ENCODE data around the gene SYNM. TPM values are rescaled to one million over a fixed set of nuclear protein-coding genes. Genes with fewer than 3 reads are reported as not detected.
A peak's percentile ranks its signal among the peaks of the same experiment; 100 is the strongest.

SYNM gene
- total RNA-seq (2022) (0.12 TPM in 2 replicates), Bru-seq, nascent RNA (percentile 10 among the genes with signal in this experiment), BruChase-seq, experiment 1, labeled RNA remaining after a 6-hour chase (percentile 12 among the genes with signal in this experiment), BruChase-seq, experiment 2, labeled RNA remaining after a 2-hour chase (percentile 8 among the genes with signal in this experiment)
- long read RNA-seq: 0 reads

GRCh38 chr15:99104788-99105513, at the start of gene SYNM:
SYNM (plus strand) TSS chr15:99105080; CDS start chr15:99105200, 120 bp downstream.
- Mint-ChIP-seq H3K4me3 (ENCODE audit: unreplicated experiment) (peak within 1 kb of the TSS; percentile 62), H3K4me1 (ENCODE audit: insufficient read depth, unreplicated experiment) (peaks cover 6% of the 10 kb centered on the region), H3K9me3 (ENCODE audit: unreplicated experiment) (no peaks in the 10 kb centered on the region), H3K36me3 (ENCODE audit: insufficient read depth, unreplicated experiment) (no peaks in the 10 kb centered on the region), H3K27me3 (ENCODE audit: insufficient read depth, unreplicated experiment) (no peaks in the 10 kb centered on the region), H3K27ac (ENCODE audit: low read depth, unreplicated experiment) (no peak within 1 kb of the TSS)
- ChIA-PET CTCF (interaction anchor here (0.6 to 1.3 kb wide), 4 partner anchors 12 to 147 kb away, joined by 3 to 4 read pairs (median 3); no protein-coding TSS in a partner anchor), POLR2A (no interaction called here)
- BruUV-seq (replicated peaks): no TSS peak
- intact Hi-C loops (cut with micrococcal nuclease): no loop called here
- TF ChIP-seq CTCF (IDR thresholded peaks at IDR 0.05; ENCODE audit: unreplicated experiment): peak; percentile 45
- DNase-seq (ENCODE audit: unreplicated experiment): peak; percentile 49

GRCh38 chr15:99055555-99056134, 49.2 kb upstream of the SYNM start:
- no TSS peak for BruUV-seq (replicated peaks)
- Mint-ChIP-seq H3K4me1 (ENCODE audit: insufficient read depth, unreplicated experiment) (peaks cover 6% of the 10 kb centered on the region), H3K9me3 (ENCODE audit: unreplicated experiment) (no peaks in the 10 kb centered on the region), H3K36me3 (ENCODE audit: insufficient read depth, unreplicated experiment) (no peaks in the 10 kb centered on the region), H3K4me3 (ENCODE audit: unreplicated experiment) (no peak overlapping the region), H3K27me3 (ENCODE audit: insufficient read depth, unreplicated experiment) (peaks cover 11% of the 10 kb centered on the region), H3K27ac (ENCODE audit: low read depth, unreplicated experiment) (no peak overlapping the region)
- intact Hi-C loops (cut with micrococcal nuclease): loop anchor here (5.0 kb wide), 3 partner anchors 153 to 613 kb away; partner anchors contain the start of gene IGF1R
- DNase-seq (ENCODE audit: unreplicated experiment): no peak
- TF ChIP-seq CTCF (IDR thresholded peaks at IDR 0.05; ENCODE audit: unreplicated experiment): no peak
- ChIA-PET CTCF (interaction anchor here (0.5 to 0.9 kb wide), 5 partner anchors 11 to 533 kb away, joined by 3 to 6 read pairs (median 3); no protein-coding TSS in a partner anchor), POLR2A (interaction anchor here (0.6 kb wide), 1 partner anchor 385 kb away, joined by 4 read pairs; no protein-coding TSS in a partner anchor)

GRCh38 chr15:99057020-99057419, 47.9 kb upstream of the SYNM start:
- Mint-ChIP-seq H3K9me3 (ENCODE audit: unreplicated experiment) (no peaks in the 10 kb centered on the region), H3K36me3 (ENCODE audit: insufficient read depth, unreplicated experiment) (no peaks in the 10 kb centered on the region), H3K27ac (ENCODE audit: low read depth, unreplicated experiment) (no peak overlapping the region), H3K27me3 (ENCODE audit: insufficient read depth, unreplicated experiment) (peaks cover 15% of the 10 kb centered on the region), H3K4me1 (ENCODE audit: insufficient read depth, unreplicated experiment) (peaks cover 6% of the 10 kb centered on the region), H3K4me3 (ENCODE audit: unreplicated experiment) (no peak overlapping the region)
- POLR2A ChIA-PET: interaction anchor here (0.6 kb wide), 1 partner anchor 410 kb away, joined by 3 read pairs; no protein-coding TSS in a partner anchor
- TF ChIP-seq CTCF (IDR thresholded peaks at IDR 0.05; ENCODE audit: unreplicated experiment): no peak
- BruUV-seq (replicated peaks): no TSS peak
- intact Hi-C loops (cut with micrococcal nuclease): loop anchor here (5.0 kb wide), 3 partner anchors 155 to 615 kb away; partner anchors contain the start of gene IGF1R
- DNase-seq (ENCODE audit: unreplicated experiment): no peak
- CTCF ChIA-PET: interaction anchor here (0.6 to 2.8 kb wide), 8 partner anchors 9 to 615 kb away, joined by 3 to 7 read pairs (median 4); no protein-coding TSS in a partner anchor
